Lung (tissue), 12 donors: Measurements from ENCODE around the gene ARHGAP22. TPM values are rescaled to one million over a fixed set of nuclear protein-coding genes. Genes with fewer than 3 reads are reported as not detected.

Experiments
- ATAC-seq: fragments of 200-7000 bp; cut with Tn5 transposase; one replicate; pipeline ENCODE4 v1.9.1; 2020; ENCODE audit warnings: moderate number of reproducible peaks; ENCODE audit not compliant: insufficient read depth, low FRiP score
- DNase-seq, 3 donors: peaks; one replicate each; pipeline ENCODE4 v3.0.0-alpha.2; 2013 to 2017
- H3K27ac ChIP-seq, 2 donors: one replicate each; pipeline ENCODE4 v1.5.1; 2013; ENCODE audit warnings: mild to moderate bottlenecking in 2 of 2, moderate library complexity in 2 of 2, control low read depth in 1 of 2, inconsistent platforms in 1 of 2, low read depth in 1 of 2, low read length in 1 of 2
- H3K27me3 ChIP-seq, 3 donors: one replicate each; pipeline ENCODE4 v1.5.1; 2013; ENCODE audit warnings: low read length in 2 of 3; ENCODE audit not compliant: control insufficient read depth in 3 of 3, insufficient read depth in 3 of 3
- H3K36me3 ChIP-seq, 4 donors: one replicate each; pipeline ENCODE4 v1.5.1; 2013; ENCODE audit warnings: low read length in 4 of 4, mild to moderate bottlenecking in 1 of 4, moderate library complexity in 1 of 4; ENCODE audit not compliant: control insufficient read depth in 4 of 4, insufficient read depth in 4 of 4
- H3K4me1 ChIP-seq, 5 donors: one replicate each; pipeline ENCODE4 v1.5.1; 2013; ENCODE audit warnings: low read length in 5 of 5, mild to moderate bottlenecking in 2 of 5, moderate library complexity in 1 of 5; ENCODE audit not compliant: control insufficient read depth in 5 of 5, insufficient read depth in 5 of 5
- H3K4me3 ChIP-seq: one replicate; pipeline ENCODE4 v1.5.1; 2013; ENCODE audit warnings: mild to moderate bottlenecking, control low read depth, moderate library complexity
- H3K9ac ChIP-seq, 2 donors: one replicate each; pipeline ENCODE4 v1.5.1; 2013; ENCODE audit warnings: low read length in 2 of 2, control low read depth in 1 of 2; ENCODE audit not compliant: insufficient read depth in 1 of 2
- H3K9me3 ChIP-seq, 4 donors: one replicate each; pipeline ENCODE4 v1.5.1; 2013; ENCODE audit warnings: low read length in 3 of 4, mild to moderate bottlenecking in 1 of 4, moderate library complexity in 1 of 4; ENCODE audit not compliant: control insufficient read depth in 4 of 4, insufficient read depth in 3 of 4
- WGBS, 2 donors: extraction: QIAGEN DNeasy Blood & Tissue Kit; methylation state at CpG; one replicate each; pipeline ENCODE4 v1.1.7; 2013; 5-methylcytosine and 5-hydroxymethylcytosine counted together
- polyA plus RNA-seq, 2 donors: library from polyadenylated mRNA; stranded (reverse); fragments of 200-250 nt; gene quantifications; one replicate each; pipeline ENCODE4 v1.2.1, GENCODE V29; 2013
- total RNA-seq, 2 donors: library from RNA; depleted of rRNA in 1 of 2; stranded (reverse); fragments of >200 nt in 1 of 2; gene quantifications; one replicate each; pipeline ENCODE4 v1.2.1, GENCODE V29; 2014 to 2021
- TF ChIP-seq, protein P1 (sequence below): IDR thresholded peaks from 2 replicates; pipeline ENCODE4 v1.5.1; 2012; ENCODE audit warnings: mild to moderate bottlenecking; ENCODE audit errors: control extremely low read depth, extremely low read depth
- donor health status: control.
- donor health status: control.
- donor health status: Bipolar disorder and iron deficiency.
- donor health status: healthy.
- donor health status: DM: yes; HTN: yes; CAD: no.

Gene ARHGAP22
- total and polyA plus RNA-seq, 4 donors = 3.2 to 6.9 (median 4.1) TPM

DNA sequence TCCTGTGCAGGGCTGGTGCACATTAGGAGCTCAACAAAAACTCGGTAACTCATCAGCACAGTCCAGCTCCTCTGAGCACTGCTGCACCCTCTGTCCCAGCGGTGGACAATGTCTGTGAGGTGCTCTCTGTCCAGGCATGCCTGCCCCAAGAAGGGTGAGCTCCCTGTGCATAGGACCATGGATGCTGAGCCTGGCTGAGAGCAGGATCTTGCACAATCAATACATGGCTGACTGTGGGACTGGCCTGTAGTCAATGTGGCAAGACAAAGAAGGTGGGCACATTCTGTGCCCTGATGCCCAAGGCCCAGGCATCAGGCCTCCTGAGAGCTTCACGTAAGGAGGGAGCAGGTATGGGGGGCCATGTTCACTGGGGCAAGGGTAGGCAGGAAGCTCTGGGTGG, 17.1 kb downstream of the ARHGAP22 start:
- ATAC-seq (no peak), DNase-seq (no peak)
- Histone ChIP-seq H3K36me3 (no peaks in the 10 kb centered on the region), H3K9ac (no peak overlapping the region), H3K9me3 (peaks cover 0 to 13% (median 4%) of the 10 kb centered on the region in 4 donors), H3K4me1 (no peaks in the 10 kb centered on the region), H3K27me3 (no peaks in the 10 kb centered on the region), H3K4me3 (no peak overlapping the region), H3K27ac (no peak overlapping the region)
- 90 to 95% methylated on average over 3 of the region's 3 CpGs for WGBS, 2 donors
- TF ChIP-seq, protein P1, sequence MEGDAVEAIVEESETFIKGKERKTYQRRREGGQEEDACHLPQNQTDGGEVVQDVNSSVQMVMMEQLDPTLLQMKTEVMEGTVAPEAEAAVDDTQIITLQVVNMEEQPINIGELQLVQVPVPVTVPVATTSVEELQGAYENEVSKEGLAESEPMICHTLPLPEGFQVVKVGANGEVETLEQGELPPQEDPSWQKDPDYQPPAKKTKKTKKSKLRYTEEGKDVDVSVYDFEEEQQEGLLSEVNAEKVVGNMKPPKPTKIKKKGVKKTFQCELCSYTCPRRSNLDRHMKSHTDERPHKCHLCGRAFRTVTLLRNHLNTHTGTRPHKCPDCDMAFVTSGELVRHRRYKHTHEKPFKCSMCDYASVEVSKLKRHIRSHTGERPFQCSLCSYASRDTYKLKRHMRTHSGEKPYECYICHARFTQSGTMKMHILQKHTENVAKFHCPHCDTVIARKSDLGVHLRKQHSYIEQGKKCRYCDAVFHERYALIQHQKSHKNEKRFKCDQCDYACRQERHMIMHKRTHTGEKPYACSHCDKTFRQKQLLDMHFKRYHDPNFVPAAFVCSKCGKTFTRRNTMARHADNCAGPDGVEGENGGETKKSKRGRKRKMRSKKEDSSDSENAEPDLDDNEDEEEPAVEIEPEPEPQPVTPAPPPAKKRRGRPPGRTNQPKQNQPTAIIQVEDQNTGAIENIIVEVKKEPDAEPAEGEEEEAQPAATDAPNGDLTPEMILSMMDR = no peak

DNA sequence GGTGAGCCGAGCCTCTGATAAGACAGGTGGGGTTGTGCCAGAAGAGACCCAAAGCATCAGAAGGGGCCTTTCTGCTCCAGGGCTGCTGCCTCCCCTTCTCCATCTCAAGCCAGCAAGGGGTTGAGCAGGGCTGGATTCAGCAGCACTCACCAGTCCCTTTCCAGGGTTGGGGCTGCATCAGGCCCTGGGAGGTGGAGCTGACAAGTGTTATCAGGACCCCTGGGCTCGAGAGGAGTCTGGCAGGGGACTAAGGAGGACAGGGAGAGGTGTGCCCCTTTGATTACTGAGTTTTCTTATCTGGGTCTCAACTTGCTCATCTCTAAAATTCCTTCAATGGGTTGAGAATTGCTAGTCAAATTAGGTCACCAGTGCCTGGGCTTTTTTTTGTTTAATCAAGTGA, 17.8 kb downstream of the ARHGAP22 start:
- H3K27me3 ChIP-seq = no peaks in the 10 kb centered on the region
- peaks cover 0 to 13% (median 4%) of the 10 kb centered on the region in 4 donors for H3K9me3 ChIP-seq
- H3K9ac ChIP-seq = no peak overlapping the region
- H3K4me3 ChIP-seq = no peak overlapping the region
- TF ChIP-seq, protein P1 = no peak
- H3K27ac ChIP-seq = no peak overlapping the region
- no peaks in the 10 kb centered on the region for H3K4me1 ChIP-seq
- ATAC-seq (no peak), DNase-seq (no peak)
- WGBS, 2 donors = 62 to 76% methylated on average over 2 of the region's 2 CpGs
- H3K36me3 ChIP-seq = no peaks in the 10 kb centered on the region

DNA sequence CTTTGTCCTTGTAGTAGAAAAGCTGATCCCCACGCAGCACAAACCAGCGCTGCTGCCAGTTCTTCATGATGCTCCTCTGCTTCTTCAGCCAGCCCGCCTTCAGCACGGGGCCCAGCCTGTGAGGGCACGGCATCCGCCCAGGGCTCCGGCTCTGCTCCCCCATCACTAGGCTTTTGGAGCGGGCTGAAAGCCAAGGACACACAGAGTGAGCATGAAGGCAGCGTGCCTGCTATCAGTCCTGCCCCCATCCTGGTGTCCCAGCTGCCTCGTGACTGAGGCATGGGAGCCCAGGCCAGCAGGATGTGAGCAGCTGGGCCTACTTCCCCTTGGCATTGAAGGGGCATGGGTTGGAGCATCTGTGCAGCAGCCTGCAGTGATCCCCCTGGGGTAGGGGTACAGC, 21.9 kb downstream of the ARHGAP22 start:
- no peaks in the 10 kb centered on the region for H3K4me1 ChIP-seq
- DNase-seq (no peak), ATAC-seq (no peak)
- peaks cover 0 to 16% (median 4%) of the 10 kb centered on the region in 4 donors for H3K9me3 ChIP-seq
- H3K36me3 ChIP-seq = no peaks in the 10 kb centered on the region
- TF ChIP-seq, protein P1 = no peak
- no peak overlapping the region for H3K4me3 ChIP-seq
- no peak overlapping the region for H3K27ac ChIP-seq
- no peak overlapping the region for H3K9ac ChIP-seq
- WGBS, 2 donors = 87 to 93% methylated on average over 9 to 10 of the region's 10 CpGs
- H3K27me3 ChIP-seq = no peaks in the 10 kb centered on the region

DNA sequence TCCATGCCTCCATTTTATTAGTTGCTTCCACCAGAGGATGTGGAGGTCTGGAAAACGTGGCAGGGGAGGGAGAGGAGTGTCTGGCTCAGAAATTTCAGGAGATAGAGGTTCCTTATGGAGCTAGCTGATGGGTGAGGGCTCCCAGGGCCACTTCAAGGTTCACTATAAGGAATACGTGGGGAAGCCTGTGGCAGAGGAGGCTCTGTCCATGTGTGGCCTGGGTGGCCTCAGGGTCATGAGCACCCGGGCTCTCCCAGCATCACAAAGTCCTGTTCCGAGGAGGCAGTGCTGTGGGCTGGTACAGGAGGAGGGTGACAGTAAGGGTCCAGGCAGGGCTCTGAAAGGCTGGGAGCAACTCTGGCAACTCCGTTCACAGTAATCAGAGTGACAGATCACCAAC, 24.6 kb downstream of the ARHGAP22 start:
- no peak overlapping the region for H3K4me3 ChIP-seq
- no peak overlapping the region for H3K9ac ChIP-seq
- H3K4me1 ChIP-seq = no peaks in the 10 kb centered on the region
- peaks cover 0 to 8% (median 1%) of the 10 kb centered on the region in 4 donors for H3K9me3 ChIP-seq
- DNase-seq (no peak), ATAC-seq (no peak)
- 79 to 92% methylated on average over 5 of the region's 5 CpGs for WGBS, 2 donors
- no peak overlapping the region for H3K27ac ChIP-seq
- no peaks in the 10 kb centered on the region for H3K27me3 ChIP-seq
- TF ChIP-seq, protein P1 = no peak
- no peaks in the 10 kb centered on the region for H3K36me3 ChIP-seq
